ENCODE data around the gene RO60. TPM values are rescaled to one million over a fixed set of nuclear protein-coding genes. Genes with fewer than 3 reads are reported as not detected.
A peak's percentile ranks its signal among the peaks of the same experiment; 100 is the strongest.
"Not testable (repeated sequence)": the region's sequence is repeated elsewhere in the genome, so short reads cannot be mapped to it uniquely, and the experiment has no call there.

RO60 gene
- total RNA-seq: 10 to 100 TPM; 60.6 to 74.0 TPM

- peak; percentile 96 for DNase-seq (ENCODE audit: low spot score)
- Mint-ChIP-seq H3K9me3 (no peaks in the 10 kb centered on the region), H3K36me3 (peaks cover 6% of the 10 kb centered on the region), H3K4me1 (ENCODE audit: low read depth in 2 of 2) (peaks cover 50 to 62% of the 10 kb centered on the region in 2 donors), H3K27ac (peak within 1 kb of the TSS; percentile 90 to 95), H3K4me3 (peak within 1 kb of the TSS; percentile 97), H3K27me3 (no peaks in the 10 kb centered on the region)
- peak; percentile 96 for ATAC-seq
Observed at GRCh38 chr1:193059282-193060114, at the start of gene RO60, which contains the start of gene UCHL5. TSS of gene RO60 (plus strand) at chr1:193059612. CDS start at chr1:193069055, 9,443 bp downstream. TSS of gene UCHL5 (minus strand) at chr1:193059360. CDS start at chr1:193059260, 100 bp downstream.

DNA sequence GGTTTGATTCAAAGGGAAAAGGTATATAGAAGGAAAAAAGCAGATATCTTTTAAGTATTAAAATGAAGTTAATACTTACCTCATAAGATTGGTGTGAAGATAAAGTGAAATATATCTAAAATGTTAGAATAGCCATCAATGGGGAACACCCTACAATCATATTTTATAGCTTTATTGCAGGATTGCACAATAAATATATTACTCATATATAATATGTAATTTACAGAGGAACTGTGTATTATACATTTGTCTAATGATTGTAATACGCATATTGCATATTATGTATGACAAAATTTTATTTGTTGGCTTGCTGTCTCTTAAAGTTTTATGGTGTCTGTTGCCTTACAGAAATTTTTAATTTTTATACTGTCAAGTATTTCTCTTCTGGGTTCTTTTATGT, 48.0 kb upstream of the RO60 start:
- Mint-ChIP-seq H3K4me3 (no peak overlapping the region), H3K27ac (no peak overlapping the region), H3K27me3 (no peaks in the 10 kb centered on the region), H3K4me1 (ENCODE audit: low read depth in 2 of 2) (no peaks in the 10 kb centered on the region), H3K9me3 (no peaks in the 10 kb centered on the region), H3K36me3 (no peaks in the 10 kb centered on the region)
- ATAC-seq: no peak
- no peak for DNase-seq (ENCODE audit: low spot score)

DNA sequence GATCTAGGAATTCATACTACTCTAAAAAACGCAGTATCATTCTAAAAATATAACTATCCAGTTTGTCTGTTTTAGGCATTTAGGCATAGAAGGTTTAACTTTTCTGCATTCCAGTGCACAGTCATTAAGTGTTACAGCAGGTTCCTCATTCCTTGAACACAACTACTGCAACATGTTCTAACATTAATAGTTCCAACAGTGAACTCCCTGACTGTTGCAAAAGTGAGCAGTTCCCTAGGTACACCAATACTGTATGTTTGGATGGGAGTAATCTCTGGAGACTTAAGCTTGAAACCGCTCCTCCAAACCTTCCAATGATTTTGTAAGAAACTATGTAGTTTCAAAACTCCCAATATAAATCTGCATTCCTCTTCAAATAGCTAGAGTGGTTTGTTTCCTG, 46.4 kb upstream of the RO60 start:
- no peaks in the 10 kb centered on the region for H3K36me3 Mint-ChIP-seq
- no peak for DNase-seq (ENCODE audit: low spot score)
- H3K4me1 Mint-ChIP-seq (ENCODE audit: low read depth in 2 of 2): no peaks in the 10 kb centered on the region
- no peak overlapping the region for H3K27ac Mint-ChIP-seq
- no peaks in the 10 kb centered on the region for H3K27me3 Mint-ChIP-seq
- no peak overlapping the region for H3K4me3 Mint-ChIP-seq
- H3K9me3 Mint-ChIP-seq: no peaks in the 10 kb centered on the region
- no peak for ATAC-seq

DNA sequence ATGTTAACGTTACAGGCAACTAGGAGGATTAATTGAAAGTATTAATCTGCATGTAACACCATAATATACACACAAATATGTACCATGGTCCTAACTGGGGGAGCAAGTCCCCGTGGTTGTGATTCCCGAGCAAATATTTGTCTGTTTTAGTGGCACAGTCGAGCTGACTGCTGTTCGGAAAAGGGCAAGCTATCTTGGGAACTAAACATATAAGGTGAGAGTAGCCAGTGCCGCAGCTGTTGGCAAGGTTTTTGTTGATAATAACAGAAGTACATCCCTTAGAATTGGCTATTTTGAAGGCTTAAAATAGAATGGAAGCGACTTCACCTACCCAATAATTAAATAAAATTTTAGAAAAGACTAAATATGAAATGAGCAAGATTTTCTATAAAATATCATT, 45.7 kb upstream of the RO60 start:
- Mint-ChIP-seq H3K4me1 (ENCODE audit: low read depth in 2 of 2) (no peaks in the 10 kb centered on the region), H3K36me3 (no peaks in the 10 kb centered on the region), H3K27me3 (no peaks in the 10 kb centered on the region), H3K27ac (no peak overlapping the region), H3K4me3 (no peak overlapping the region), H3K9me3 (no peaks in the 10 kb centered on the region)
- no peak for DNase-seq (ENCODE audit: low spot score)
- no peak for ATAC-seq

DNA sequence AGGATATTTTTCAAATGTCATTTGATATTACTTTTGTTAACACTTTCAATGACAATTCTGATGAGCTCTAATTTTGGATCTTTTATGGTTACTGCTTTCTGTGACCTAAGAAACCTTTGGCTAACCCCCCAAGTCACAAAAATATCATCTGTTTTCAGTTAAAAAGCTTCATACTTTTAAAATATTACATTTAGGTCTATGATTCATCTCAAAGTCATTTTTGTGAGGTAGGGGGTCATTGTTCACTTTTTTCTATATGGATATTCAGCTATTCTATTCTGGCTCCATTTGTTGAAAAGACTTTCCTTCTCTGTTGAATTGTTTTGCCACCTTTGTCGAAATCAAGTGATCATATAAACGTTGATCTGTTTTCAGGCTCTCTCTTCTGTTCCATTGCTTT, 45.0 kb upstream of the RO60 start:
- Mint-ChIP-seq H3K4me3 (no peak overlapping the region), H3K27ac (no peak overlapping the region), H3K9me3 (no peaks in the 10 kb centered on the region), H3K4me1 (ENCODE audit: low read depth in 2 of 2) (no peaks in the 10 kb centered on the region), H3K36me3 (no peaks in the 10 kb centered on the region), H3K27me3 (no peaks in the 10 kb centered on the region)
- DNase-seq (ENCODE audit: low spot score) (no peak), ATAC-seq (no peak)

DNA sequence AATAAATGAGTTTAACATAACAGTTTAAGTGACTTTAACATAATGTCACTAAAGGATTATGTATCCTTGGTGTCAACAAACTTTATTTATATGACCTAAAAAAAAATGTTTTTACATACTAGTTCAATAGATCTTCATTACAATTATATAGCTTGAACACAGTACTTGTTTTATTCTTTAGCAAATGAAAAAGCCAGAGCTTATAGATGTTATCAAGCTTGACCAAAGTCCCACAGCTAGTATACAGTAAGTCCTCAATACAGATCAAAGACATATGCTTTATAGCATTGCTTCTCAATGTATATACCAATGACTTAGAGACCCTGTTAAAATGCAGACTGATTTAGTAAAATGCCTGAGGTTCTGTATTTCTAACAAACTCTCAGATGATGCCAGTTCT, 42.6 kb upstream of the RO60 start:
- Mint-ChIP-seq H3K4me1 (ENCODE audit: low read depth in 2 of 2) (no peaks in the 10 kb centered on the region), H3K36me3 (no peaks in the 10 kb centered on the region), H3K9me3 (no peaks in the 10 kb centered on the region), H3K27ac (no peak overlapping the region), H3K27me3 (no peaks in the 10 kb centered on the region), H3K4me3 (no peak overlapping the region)
- ATAC-seq: no peak
- DNase-seq (ENCODE audit: low spot score): no peak

GRCh38 chr1:193019442-193020026, 39.9 kb upstream of the RO60 start:
- no peak overlapping the region for H3K27ac Mint-ChIP-seq
- DNase-seq (ENCODE audit: low spot score) (no peak), ATAC-seq (no peak)
- no peaks in the 10 kb centered on the region for H3K9me3 Mint-ChIP-seq
- H3K27me3 Mint-ChIP-seq: no peaks in the 10 kb centered on the region
- no peak overlapping the region for H3K4me3 Mint-ChIP-seq
- H3K4me1 Mint-ChIP-seq (ENCODE audit: low read depth in 2 of 2): no peaks in the 10 kb centered on the region
- peaks cover 5% of the 10 kb centered on the region for H3K36me3 Mint-ChIP-seq

DNA sequence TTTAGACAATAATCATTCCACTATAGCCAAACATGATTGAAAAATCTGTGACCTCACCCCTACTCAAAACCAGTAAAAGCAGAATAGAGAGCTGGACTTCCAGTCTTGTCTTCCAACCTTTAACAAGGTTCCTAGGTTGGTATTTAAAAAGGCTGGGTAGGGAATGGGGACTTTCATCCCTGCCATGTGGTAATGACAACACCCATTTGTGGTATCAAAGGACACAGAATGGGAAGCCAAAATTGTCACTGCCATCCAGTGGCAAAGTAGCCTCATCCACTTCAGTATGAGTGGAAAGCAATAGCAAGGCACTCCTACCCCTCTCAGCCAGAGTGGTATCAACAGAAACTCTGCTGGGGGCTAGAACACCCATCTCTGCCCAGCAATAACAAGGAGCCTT, 34.2 kb upstream of the RO60 start:
- Mint-ChIP-seq H3K27ac (no peak overlapping the region), H3K9me3 (no peaks in the 10 kb centered on the region), H3K27me3 (no peaks in the 10 kb centered on the region), H3K4me1 (ENCODE audit: low read depth in 2 of 2) (peaks cover 3 to 6% of the 10 kb centered on the region in 2 donors), H3K4me3 (no peak overlapping the region), H3K36me3 (peaks cover 5% of the 10 kb centered on the region)
- ATAC-seq: no peak
- no peak for DNase-seq (ENCODE audit: low spot score)

GRCh38 chr1:193030280-193030679, 29.1 kb upstream of the RO60 start:
- Mint-ChIP-seq H3K4me3 (no peak overlapping the region), H3K36me3 (peaks cover 7% of the 10 kb centered on the region), H3K27me3 (no peaks in the 10 kb centered on the region), H3K9me3 (no peaks in the 10 kb centered on the region), H3K27ac (no peak overlapping the region), H3K4me1 (ENCODE audit: low read depth in 2 of 2) (peaks cover 13 to 26% of the 10 kb centered on the region in 2 donors)
- no peak for ATAC-seq
- no peak for DNase-seq (ENCODE audit: low spot score)

DNA sequence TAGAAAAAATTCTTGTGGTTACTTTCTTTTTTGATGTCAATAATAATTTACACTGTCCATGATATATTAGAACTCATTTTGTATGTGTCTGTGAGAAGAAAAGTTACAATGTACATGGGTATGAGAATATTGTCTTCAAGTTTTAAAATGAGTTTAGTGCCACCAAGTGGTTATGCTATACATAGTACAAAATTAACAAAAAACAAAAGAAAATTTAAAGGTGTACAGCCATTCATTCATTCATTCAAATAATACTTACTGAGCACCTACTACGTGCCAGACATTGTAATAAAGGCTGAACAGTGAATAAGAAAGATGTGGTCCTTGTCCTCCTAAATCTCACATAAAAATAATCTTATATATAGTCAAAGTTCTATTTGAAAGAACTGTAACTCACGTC, 28.0 kb upstream of the RO60 start:
- Mint-ChIP-seq H3K9me3 (no peaks in the 10 kb centered on the region), H3K4me1 (ENCODE audit: low read depth in 2 of 2) (peaks cover 17 to 30% of the 10 kb centered on the region in 2 donors), H3K27ac (no peak overlapping the region), H3K4me3 (no peak overlapping the region), H3K27me3 (no peaks in the 10 kb centered on the region), H3K36me3 (peaks cover 7% of the 10 kb centered on the region)
- no peak for ATAC-seq
- DNase-seq (ENCODE audit: low spot score): no peak

DNA sequence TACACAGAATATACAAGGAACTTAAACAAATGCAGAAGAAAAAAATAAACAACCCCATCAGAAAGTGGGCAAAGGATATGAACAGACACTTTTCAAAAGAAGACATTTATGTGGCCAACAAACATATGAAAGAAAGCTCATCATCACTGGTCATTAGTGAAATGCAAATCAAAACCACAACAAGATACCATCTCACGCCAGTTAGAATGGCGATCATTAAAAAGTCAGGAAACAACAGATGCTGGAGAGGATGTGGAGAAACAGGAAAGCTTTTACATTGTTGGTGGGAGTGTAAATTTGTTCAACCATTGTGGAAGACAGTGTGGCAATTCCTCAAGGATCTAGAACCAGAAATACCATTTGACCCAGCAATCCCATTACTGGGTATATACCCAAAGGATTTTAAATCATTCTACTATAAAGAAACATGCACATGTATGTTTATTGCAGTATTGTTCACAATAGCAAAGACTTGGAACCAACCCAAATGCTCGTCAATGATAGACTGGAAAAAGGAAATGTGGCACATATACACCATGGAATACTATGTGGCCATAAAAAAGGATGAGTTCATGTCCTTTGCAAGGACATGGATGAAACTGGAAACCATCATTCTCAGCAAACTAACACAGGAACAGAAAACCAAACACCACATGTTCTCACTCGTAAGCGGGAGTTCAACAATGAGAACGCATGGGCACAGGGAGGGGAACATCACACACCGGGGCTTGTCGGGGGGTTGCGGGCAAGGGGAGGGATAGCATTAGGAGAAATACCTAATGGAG, 26.6 kb upstream of the RO60 start:
- H3K27ac Mint-ChIP-seq: not testable (repeated sequence)

DNA sequence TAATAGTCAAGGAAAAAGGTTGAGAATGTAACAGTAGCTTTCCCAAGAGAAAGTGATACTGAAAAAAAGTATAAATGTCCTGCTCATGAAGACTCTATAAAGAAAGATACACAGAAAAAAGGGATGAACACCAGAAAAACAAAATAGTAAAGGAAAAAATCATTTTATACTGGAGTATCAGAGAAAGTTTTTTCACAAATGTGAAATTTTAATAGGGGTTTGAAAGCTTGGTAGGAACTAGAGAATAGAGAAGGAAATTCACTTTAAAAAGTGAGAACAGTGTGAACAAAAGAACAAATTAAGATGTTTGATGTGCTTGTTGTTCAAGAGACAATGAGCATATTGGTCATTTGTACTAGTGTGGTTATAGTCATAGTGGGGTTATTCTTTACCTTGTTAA, 25.8 kb upstream of the RO60 start:
- Mint-ChIP-seq H3K36me3 (peaks cover 7% of the 10 kb centered on the region), H3K27me3 (no peaks in the 10 kb centered on the region), H3K4me3 (no peak overlapping the region), H3K4me1 (ENCODE audit: low read depth in 2 of 2) (peaks cover 24 to 42% of the 10 kb centered on the region in 2 donors), H3K27ac (no peak overlapping the region), H3K9me3 (no peaks in the 10 kb centered on the region)
- no peak for DNase-seq (ENCODE audit: low spot score)
- ATAC-seq: no peak

More for the DNA sequence above, 26.6 kb upstream of the RO60 start:
- H3K9me3 Mint-ChIP-seq; H3K36me3 Mint-ChIP-seq; DNase-seq (ENCODE audit: low spot score); ATAC-seq; H3K27me3 Mint-ChIP-seq; H3K4me3 Mint-ChIP-seq: not testable (repeated sequence)
- H3K4me1 Mint-ChIP-seq (ENCODE audit: low read depth in 2 of 2): peaks cover 24 to 42% of the 10 kb centered on the region in 2 donors

DNA sequence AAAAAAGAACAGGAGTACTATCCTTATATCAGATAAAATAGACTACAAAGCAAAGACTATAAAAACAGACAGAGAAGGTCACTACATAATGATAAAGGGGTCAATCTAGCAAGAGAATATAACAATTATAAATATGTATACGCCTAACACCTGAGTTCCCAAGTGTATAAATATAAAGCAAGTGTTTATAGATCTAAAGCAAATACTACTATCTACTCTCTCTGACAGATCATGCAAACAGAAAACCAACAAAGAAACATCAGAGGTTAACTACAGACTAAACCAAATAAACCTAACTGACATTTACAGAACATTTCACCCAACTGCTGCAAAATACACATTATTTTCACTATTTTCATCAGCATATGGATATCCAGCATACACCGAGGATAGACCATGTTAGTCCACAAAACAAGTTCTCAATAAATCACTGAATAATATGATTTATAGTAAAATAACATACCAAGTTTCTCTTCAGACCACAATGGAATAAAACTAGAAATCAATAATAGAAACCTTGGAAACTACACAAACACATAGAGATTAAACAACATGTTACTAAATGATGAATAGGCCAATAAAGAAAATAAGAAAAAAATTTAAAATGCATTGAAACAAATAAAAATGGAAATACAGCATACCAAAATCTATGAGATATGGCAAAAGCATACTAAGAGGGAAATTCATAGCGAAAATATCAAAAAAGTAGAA, 22.9 kb upstream of the RO60 start:
- Mint-ChIP-seq H3K4me1 (ENCODE audit: low read depth in 2 of 2) (peaks cover 31 to 37% of the 10 kb centered on the region in 2 donors), H3K36me3 (peaks cover 7% of the 10 kb centered on the region), H3K9me3 (no peaks in the 10 kb centered on the region), H3K27me3 (no peaks in the 10 kb centered on the region), H3K27ac (no peak overlapping the region), H3K4me3 (no peak overlapping the region)
- no peak for ATAC-seq
- DNase-seq (ENCODE audit: low spot score): no peak
